Cortex of kidney (tissue), 1 donor: Measurements from ENCODE around the gene IQGAP2.

Experiments used
- DNase-seq: peaks from one replicate; lab custom pipeline; 2025; lab: John Stamatoyannopoulos, UW

The IQGAP2 gene

GRCh38 chr5:76751291-76751690, 348.2 kb downstream of the IQGAP2 start:
- DNase-seq, result no peak

GRCh38 chr5:76754668-76755078, 351.6 kb downstream of the IQGAP2 start:
- DNase-seq, result no peak

- no peak for DNase-seq
These were observed 352.9 kb downstream of the IQGAP2 start for GRCh38 chr5:76755779-76756637.

GRCh38 chr5:76757049-76757448, 354.0 kb downstream of the IQGAP2 start:
- DNase-seq, result no peak
